Eye (tissue), 1 donor: Measurements from ENCODE around the gene VIT.

Experiments
- DNase-seq: peaks from one replicate; pipeline ENCODE4 v3.0.0-alpha.2; 2015

VIT gene

DNA sequence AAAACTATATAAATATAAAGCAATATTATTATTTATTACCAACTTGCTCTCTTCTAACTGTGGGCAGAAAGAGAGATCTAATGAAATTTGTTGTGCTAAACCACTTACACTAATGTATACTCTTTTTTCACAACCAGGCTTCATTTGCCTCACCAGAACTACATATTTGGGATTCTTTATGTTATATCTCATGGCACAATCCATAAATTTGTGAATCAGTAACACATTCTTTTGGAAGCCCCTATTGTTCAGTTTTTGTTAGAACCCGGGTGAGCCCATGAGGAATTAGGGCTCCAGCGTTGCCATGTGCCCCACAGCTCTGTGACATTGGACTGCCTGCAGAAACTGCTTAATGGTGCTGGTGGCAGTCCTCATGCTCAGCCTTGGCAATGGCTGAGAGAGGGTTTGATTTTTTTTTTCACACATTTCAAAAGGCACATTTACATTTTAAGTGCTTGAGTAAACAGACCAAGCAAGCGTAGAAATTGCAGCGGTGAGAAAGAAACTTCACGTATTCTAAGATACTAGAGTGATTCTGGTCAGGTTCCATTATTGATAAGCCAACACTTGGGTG lies 15.3 kb downstream of the VIT start:
- DNase-seq: no peak

GRCh38 chr2:36713310-36713709 lies 16.8 kb downstream of the VIT start:
- no peak for DNase-seq

DNA sequence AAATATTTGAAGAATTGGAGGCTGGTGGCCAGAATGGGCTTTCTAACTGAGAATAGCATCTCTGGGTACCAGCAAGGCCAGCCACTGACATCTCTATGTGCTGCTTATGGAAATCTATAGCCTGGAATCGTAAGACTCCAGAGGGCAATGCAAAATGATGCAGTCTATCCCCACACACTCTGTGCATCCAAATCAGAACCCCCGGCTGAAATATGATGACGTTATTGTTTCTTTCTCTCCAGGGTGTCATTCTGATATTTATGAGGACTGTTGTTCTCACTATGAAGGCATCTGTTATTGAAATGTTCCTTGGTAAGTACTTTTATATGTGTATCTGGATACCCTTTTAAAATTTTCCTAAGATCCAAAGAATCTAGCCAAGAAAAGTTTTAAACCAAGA lies 19.6 kb downstream of the VIT start:
- no peak for DNase-seq

DNA sequence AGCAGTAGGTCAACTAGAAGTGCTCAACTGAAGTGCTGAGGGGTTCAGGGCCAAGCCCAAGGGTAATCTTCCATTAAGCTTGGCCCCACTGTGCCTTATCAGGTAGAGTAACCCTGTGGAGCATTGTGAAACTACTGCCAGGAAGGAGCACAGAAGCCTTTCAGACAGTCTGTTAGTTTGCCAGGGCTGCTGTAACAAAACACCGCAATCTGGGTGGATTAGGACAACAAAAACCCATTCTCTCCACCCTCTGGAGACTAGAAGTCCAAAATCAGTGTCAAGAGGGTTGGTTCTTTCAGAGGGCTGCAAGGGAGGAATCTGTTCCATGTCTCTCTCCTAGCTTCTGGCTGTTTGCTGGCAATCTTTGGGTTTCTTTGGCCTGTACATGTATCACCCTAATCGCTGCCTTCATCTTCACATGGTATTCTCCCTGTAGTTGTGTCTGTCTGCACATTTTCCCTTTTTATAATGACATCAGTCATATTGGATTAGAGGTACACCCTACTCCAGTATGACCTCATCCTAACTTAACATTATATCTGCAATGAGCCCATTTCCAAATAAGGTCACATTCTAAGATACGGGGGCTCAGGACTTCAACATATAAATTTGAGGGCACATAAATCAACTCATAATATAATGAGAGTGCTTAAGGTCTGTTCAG lies 21.2 kb downstream of the VIT start:
- no peak for DNase-seq

DNA sequence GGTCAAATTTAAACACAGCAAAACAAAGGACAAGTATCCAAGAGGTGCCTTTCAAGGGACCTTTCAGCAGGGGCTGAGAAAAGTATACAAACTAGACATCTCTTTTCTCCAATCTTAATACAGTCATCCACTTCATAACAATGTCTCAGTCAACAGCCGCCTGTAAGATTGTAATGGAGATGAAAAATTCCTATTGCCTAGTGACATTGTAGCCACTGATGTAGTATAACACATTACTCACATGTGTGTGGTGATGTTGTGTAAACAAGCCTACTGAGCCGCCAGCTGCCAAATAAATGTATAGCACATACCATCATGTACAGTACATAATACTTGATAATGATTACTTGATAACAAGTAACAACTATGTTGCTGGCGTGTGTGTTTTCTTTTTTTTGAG lies 31.0 kb downstream of the VIT start:
- no peak for DNase-seq

GRCh38 chr2:36729067-36729466 lies 32.6 kb downstream of the VIT start:
- DNase-seq: no peak

DNA sequence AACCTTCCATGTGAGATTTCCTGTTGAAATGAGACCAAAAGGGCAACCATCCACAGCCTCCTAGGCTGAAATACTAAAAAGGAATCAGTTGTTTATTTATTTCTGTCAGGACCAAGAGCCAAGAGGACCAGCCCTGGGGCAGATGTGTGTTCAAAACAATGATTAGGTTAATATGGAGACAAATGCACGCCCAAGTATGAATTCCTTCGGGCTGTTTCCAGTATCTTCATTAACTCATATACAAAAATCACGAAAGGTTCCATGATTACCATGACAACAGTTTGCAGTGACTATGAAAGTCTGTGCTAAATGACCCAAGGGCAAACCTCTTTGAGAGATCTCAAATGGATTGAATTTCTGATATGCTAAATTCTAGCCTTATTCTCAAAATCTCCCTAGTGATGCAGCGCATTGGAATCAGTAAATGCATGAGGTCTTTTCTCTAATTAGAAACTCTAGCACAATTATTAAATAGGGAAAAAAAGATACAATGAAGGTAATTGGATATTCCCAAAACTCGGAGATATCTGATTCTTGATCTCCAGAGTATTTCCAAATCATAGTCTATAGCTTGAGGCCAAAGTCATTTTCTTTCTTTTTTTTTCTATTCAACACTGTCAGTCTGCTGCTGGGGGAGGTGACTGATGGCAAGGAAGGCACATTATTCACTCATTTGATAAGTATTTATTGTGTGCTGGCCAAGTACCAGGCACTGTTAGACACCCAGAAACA lies 35.6 kb downstream of the VIT start:
- DNase-seq: peak; percentile 57

DNA sequence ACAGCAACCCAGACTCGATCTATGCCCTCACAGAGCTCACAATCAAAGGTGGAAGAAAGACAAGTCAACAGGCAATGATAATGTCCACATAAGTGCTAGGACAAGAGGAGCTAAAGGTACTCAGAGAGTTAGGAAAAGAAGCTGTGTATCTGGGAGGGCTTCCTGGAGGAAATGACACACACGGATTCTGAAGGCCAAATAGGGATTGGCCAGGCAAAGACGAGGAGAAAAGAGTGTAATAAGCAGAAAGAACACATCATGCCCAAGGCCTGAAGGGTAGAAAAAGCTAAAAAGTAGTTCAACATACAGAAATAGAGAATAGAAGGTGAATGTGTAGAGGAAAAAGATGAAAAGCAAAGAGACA lies 36.1 kb downstream of the VIT start:
- no peak for DNase-seq

DNA sequence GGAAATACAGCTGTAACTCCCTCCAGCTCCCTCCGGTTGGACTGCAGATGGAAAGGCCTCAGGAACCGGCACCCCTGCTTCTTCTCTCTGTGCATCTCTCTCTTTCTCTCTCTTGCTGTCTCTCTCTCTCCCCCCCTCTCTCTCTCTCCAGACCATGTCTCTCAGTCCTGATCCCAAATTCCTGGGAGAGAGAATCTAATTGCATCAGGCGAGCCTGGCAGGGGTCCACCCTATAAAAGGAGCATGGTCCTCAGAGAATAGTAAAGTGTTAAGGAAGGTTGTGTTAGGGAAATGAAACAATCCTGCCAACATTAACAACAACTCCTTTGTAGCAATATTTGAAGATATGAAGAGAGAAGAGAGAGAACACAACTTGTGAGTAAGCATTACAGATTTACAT lies 36.7 kb downstream of the VIT start:
- no peak for DNase-seq

GRCh38 chr2:36734304-36734703 lies 37.8 kb downstream of the VIT start:
- DNase-seq: no peak

- no peak for DNase-seq
Measured at GRCh38 chr2:36737131-36737750, 40.7 kb downstream of the VIT start.

DNA sequence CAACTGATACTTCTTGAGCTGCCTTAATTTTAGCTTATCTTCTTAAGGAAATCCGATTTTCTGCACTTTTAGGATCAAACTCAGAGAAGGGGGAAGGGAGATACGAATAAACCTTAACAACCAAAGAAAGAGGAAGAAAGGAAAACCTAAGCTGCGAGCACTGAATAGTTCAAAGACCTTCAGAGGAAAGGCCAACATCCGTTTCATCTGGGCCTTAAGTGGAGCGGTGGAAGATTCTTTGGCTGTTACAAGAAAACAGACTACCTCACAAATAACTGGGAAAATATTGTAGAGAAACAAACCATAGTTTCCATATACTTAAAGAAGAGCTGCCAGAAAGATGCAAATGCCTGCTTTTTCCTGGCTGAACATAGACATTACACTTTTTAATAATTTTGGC lies 43.6 kb downstream of the VIT start:
- no peak for DNase-seq

- peak; percentile 33 for DNase-seq
Measured at GRCh38 chr2:36741188-36741837, 44.8 kb downstream of the VIT start.

GRCh38 chr2:36743954-36744353 lies 47.4 kb downstream of the VIT start:
- DNase-seq: no peak

GRCh38 chr2:36748166-36748565 lies 51.7 kb downstream of the VIT start:
- DNase-seq: no peak

- no peak for DNase-seq
Measured at GRCh38 chr2:36750101-36750500, 53.6 kb downstream of the VIT start.

DNA sequence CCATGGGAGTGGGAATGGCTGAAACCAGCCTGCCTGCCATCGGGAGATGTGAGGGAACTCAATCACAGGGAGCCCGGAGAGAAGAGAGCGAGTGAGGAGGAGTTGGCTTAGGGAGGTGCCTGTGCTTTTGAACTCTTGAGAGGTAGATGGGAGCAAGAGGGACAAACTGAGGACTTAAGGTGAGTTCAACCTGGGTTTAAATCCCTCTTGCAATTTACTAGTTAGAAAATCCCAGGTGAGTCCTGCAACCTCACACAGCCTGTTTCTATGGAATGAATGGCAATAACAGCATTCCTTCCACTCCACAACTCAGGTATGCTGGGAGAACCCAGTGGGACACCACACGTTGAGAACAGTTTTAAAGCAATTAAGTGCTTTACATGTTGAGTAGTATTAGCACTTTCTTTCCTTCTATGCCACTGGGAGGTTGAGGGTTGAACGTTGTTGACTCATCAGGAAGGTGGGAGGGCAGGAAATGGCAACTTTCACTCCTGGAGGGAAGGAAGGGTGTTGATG lies 57.3 kb downstream of the VIT start:
- DNase-seq: no peak

- no peak for DNase-seq
Measured at GRCh38 chr2:36754578-36754977, 58.1 kb downstream of the VIT start.

DNA sequence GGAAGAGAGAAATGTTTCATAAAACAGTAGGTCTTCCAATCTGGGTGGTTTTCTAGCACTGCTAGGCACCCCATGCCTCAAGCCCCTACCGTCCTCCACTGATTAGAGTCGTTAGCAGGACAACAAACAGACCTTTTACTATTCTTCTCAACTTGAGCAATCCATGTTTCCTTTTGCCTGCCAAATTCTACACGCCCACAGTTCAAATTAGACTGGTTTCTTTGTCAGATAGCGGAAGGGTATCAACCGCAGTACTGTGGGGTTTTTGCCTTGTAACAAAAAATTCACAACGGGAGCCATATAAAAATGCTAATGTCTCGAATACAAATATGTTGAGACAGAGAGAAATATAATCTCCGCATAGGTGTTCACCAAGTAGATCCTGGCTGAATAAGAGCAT lies 59.9 kb downstream of the VIT start:
- DNase-seq: no peak

GRCh38 chr2:36762764-36763490 lies 66.4 kb downstream of the VIT start:
- DNase-seq: no peak

- DNase-seq: no peak
Measured at GRCh38 chr2:36769106-36769505, 72.6 kb downstream of the VIT start.

- DNase-seq: peak; percentile 11
Measured at GRCh38 chr2:36770542-36771287, 74.2 kb downstream of the VIT start.
